IMR-90 (cell line): ENCODE measurements around the gene SPATA25. TPM values are rescaled to one million over a fixed set of nuclear protein-coding genes. Genes with fewer than 3 reads are reported as not detected.

Experiments used
- ATAC-seq: fragments of 200-7000 bp; cut with Tn5 transposase; 2 replicates; pipeline ENCODE4 v1.9.1; 2020; ENCODE audit warnings: low read depth, mild to moderate bottlenecking, moderate library complexity
- BruUV-seq: library from RNA; stranded (reverse); fragments of 400-500 nt; replicated peaks from 2 replicates; lab custom pipeline; 2021; lab: Mats Ljungman, UMichigan
- CTCF ChIA-PET: fragments of 300-600 bp; formaldehyde crosslinking; extraction: SDS; loops from one replicate; lab custom pipeline; 2021; ENCODE audit warnings: antibody characterized with exemption; lab: Yijun Ruan, JAX
- POLR2A ChIA-PET: fragments of 300-600 bp; sonication (Branson Sonifier 250); formaldehyde crosslinking; loops from one replicate; lab custom pipeline; 2022; ENCODE audit warnings: antibody characterized with exemption; ENCODE audit not compliant: unreplicated experiment; lab: Charles Lee
- DNase-seq: peaks from one replicate; pipeline ENCODE4 v3.0.0; 2013
- H2AFZ ChIP-seq: replicated peaks from 2 replicates; pipeline ENCODE3; 2013; ENCODE audit warnings: low read length, mild to moderate bottlenecking; ENCODE audit not compliant: poor library complexity
- H2AK5ac ChIP-seq: 2 replicates; pipeline ENCODE4 v1.6.1; 2013; ENCODE audit warnings: low read depth, low read length, inconsistent platforms
- H2AK9ac ChIP-seq: replicated peaks from 2 replicates; pipeline ENCODE3; 2013; ENCODE audit warnings: mild to moderate bottlenecking, low read depth, low read length, moderate library complexity; ENCODE audit not compliant: poor library complexity
- H2BK120ac ChIP-seq: 2 replicates; pipeline ENCODE4 v1.6.1; 2013; ENCODE audit warnings: low read depth, low read length, inconsistent platforms
- H2BK15ac ChIP-seq: 3 replicates; pipeline ENCODE4 v1.6.1; 2013; ENCODE audit warnings: low read depth, low read length, inconsistent platforms
- H2BK20ac ChIP-seq: 2 replicates; pipeline ENCODE4 v1.6.1; 2013; ENCODE audit warnings: low read depth, mild to moderate bottlenecking, inconsistent platforms, low read length, moderate library complexity
- H2BK5ac ChIP-seq: 2 replicates; pipeline ENCODE4 v1.6.1; 2013; ENCODE audit warnings: mild to moderate bottlenecking, low read depth, low read length, inconsistent platforms; ENCODE audit not compliant: poor library complexity, severe bottlenecking
- H3K14ac ChIP-seq: replicated peaks from 2 replicates; pipeline ENCODE4 v1.6.1; 2013; ENCODE audit warnings: low read depth, low read length, inconsistent platforms
- H3K18ac ChIP-seq: 2 replicates; pipeline ENCODE4 v1.6.1; 2013; ENCODE audit warnings: low read depth, low read length, control low read depth
- H3K23ac ChIP-seq: 2 replicates; pipeline ENCODE4 v1.6.1; 2013; ENCODE audit warnings: low read depth, low read length, inconsistent platforms
- H3K27ac ChIP-seq: 2 replicates; pipeline ENCODE4 v1.5.1; 2013; ENCODE audit warnings: mild to moderate bottlenecking, control low read depth, low read length; ENCODE audit not compliant: insufficient read depth
- H3K27me3 ChIP-seq: 2 replicates; pipeline ENCODE4 v1.6.1; 2013; ENCODE audit warnings: low read length; ENCODE audit not compliant: control insufficient read depth, insufficient read depth
- H3K36me3 ChIP-seq: 2 replicates; pipeline ENCODE4 v1.6.1; 2013; ENCODE audit warnings: low read length, mixed read lengths; ENCODE audit not compliant: control insufficient read depth, insufficient read depth
- H3K4ac ChIP-seq: 2 replicates; pipeline ENCODE4 v1.6.1; 2013; ENCODE audit warnings: low read depth, low read length, inconsistent platforms
- H3K4me1 ChIP-seq: 2 replicates; pipeline ENCODE4 v1.6.1; 2013; ENCODE audit warnings: low read length, mixed read lengths; ENCODE audit not compliant: control insufficient read depth, insufficient read depth
- H3K4me2 ChIP-seq: 2 replicates; pipeline ENCODE4 v1.6.1; 2013; ENCODE audit warnings: low read depth, mild to moderate bottlenecking, control low read depth, low read length, moderate library complexity
- H3K4me3 ChIP-seq: 2 replicates; pipeline ENCODE4 v1.5.1; 2013; ENCODE audit warnings: low read depth, mild to moderate bottlenecking, control low read depth, low read length, moderate library complexity; ENCODE audit not compliant: insufficient read depth
- H3K56ac ChIP-seq: 2 replicates; pipeline ENCODE4 v1.6.1; 2013; ENCODE audit warnings: low read length, inconsistent platforms; ENCODE audit not compliant: insufficient read depth; ENCODE audit errors: extremely low read depth
- H3K79me1 ChIP-seq, 2 experiments: 2 replicates each; pipeline ENCODE4 v1.6.1; 2013; ENCODE audit warnings: low read length in 2 of 2, inconsistent platforms in 1 of 2, low read depth in 1 of 2
- H3K9ac ChIP-seq: 2 replicates; pipeline ENCODE4 v1.6.1; 2013; ENCODE audit warnings: low read depth, low read length, control low read depth
- H3K9me1 ChIP-seq: 2 replicates; pipeline ENCODE4 v1.6.1; 2013; ENCODE audit warnings: low read length, inconsistent platforms; ENCODE audit not compliant: insufficient read depth
- H3K9me3 ChIP-seq: 2 replicates; pipeline ENCODE4 v1.6.1; 2013; ENCODE audit warnings: low read length; ENCODE audit not compliant: control insufficient read depth, insufficient read depth
- H4K20me1 ChIP-seq: 2 replicates; pipeline ENCODE4 v1.6.1; 2013; ENCODE audit warnings: low read length, inconsistent platforms; ENCODE audit not compliant: insufficient read depth
- H4K5ac ChIP-seq: 2 replicates; pipeline ENCODE4 v1.6.1; 2013; ENCODE audit warnings: mild to moderate bottlenecking, low read depth, low read length, control low read depth
- H4K8ac ChIP-seq, 2 experiments: 2 replicates each; pipeline ENCODE4 v1.6.1; 2013; ENCODE audit warnings: low read depth in 2 of 2, low read length in 2 of 2, control low read depth in 1 of 2, inconsistent platforms in 1 of 2
- H4K91ac ChIP-seq: 2 replicates; pipeline ENCODE4 v1.6.1; 2013; ENCODE audit warnings: low read depth, low read length, inconsistent platforms; ENCODE audit not compliant: insufficient read depth
- BHLHE40 ChIP-seq: fragments of 150-350 bp; IDR thresholded peaks from 2 replicates; pipeline ENCODE4 v1.6.1; 2016; ENCODE audit warnings: mild to moderate bottlenecking, low read depth, low read length
- CHD1 ChIP-seq: IDR thresholded peaks from 2 replicates; pipeline ENCODE4 v1.6.1; 2012; ENCODE audit warnings: low read depth, low read length, improper control_type of control experiment
- RAD21 ChIP-seq: IDR thresholded peaks from 2 replicates; pipeline ENCODE4 v1.6.1; 2012; ENCODE audit warnings: low read length, improper control_type of control experiment
- RFX5 ChIP-seq: IDR thresholded peaks from 2 replicates; pipeline ENCODE4 v1.8.0; 2012; ENCODE audit warnings: low read depth, mild to moderate bottlenecking, low read length, moderate library complexity
- WGBS, 2 experiments: methylation state at CpG; one replicate each; pipeline versions ENCODE4 v1.1.5 to v1.1.7; 2013; ENCODE audit warnings: missing lambda C conversion rate in 2 of 2; ENCODE audit not compliant: insufficient read length in 1 of 2; ENCODE audit errors: extremely low coverage in 2 of 2; 5-methylcytosine and 5-hydroxymethylcytosine counted together
- dilution Hi-C: fragments of 300-500 bp; cut with HindIII; formaldehyde crosslinking; loops from one replicate; pipeline ENCODE4 v1.14.3; 2018; ENCODE audit warnings: low sequenced_read_pairs; ENCODE audit not compliant: unreplicated experiment
- in situ Hi-C: fragments of 300-500 bp; cut with MboI; formaldehyde crosslinking; loops from 3 replicates; pipeline ENCODE4 v1.14.3; 2019; ENCODE audit warnings: low sequenced_read_pairs, inconsistent platforms, mixed read lengths
- intact Hi-C: fragments of 100-400 bp; cut with micrococcal nuclease; formaldehyde crosslinking; loops from 2 replicates; pipeline ENCODE4 v1.10.0; 2022
- polyA plus RNA-seq, 3 experiments: library from polyadenylated mRNA; depleted of rRNA; stranded (reverse); fragments of >200 nt; gene quantifications; 2 replicates each; pipeline ENCODE4 v1.2.3, GENCODE V29; 2012; ENCODE audit warnings: low replicate concordance in 1 of 3
- total RNA-seq: library from RNA; depleted of rRNA; stranded (reverse); fragments of >200 nt; gene quantifications from 2 replicates; pipeline ENCODE4 v1.2.3, GENCODE V29; 2012
- TF ChIP-seq, protein P1 (sequence below): conservative IDR thresholded peaks from 2 replicates; pipeline ENCODE4 v1.5.1; 2012; ENCODE audit warnings: mild to moderate bottlenecking, low read depth, low read length, improper control_type of control experiment

SPATA25 gene
- total and polyA plus RNA-seq, 2 of the 4 experiments (the other 2 are of a cell fraction), result 0.18 to 0.36 TPM

DNA sequence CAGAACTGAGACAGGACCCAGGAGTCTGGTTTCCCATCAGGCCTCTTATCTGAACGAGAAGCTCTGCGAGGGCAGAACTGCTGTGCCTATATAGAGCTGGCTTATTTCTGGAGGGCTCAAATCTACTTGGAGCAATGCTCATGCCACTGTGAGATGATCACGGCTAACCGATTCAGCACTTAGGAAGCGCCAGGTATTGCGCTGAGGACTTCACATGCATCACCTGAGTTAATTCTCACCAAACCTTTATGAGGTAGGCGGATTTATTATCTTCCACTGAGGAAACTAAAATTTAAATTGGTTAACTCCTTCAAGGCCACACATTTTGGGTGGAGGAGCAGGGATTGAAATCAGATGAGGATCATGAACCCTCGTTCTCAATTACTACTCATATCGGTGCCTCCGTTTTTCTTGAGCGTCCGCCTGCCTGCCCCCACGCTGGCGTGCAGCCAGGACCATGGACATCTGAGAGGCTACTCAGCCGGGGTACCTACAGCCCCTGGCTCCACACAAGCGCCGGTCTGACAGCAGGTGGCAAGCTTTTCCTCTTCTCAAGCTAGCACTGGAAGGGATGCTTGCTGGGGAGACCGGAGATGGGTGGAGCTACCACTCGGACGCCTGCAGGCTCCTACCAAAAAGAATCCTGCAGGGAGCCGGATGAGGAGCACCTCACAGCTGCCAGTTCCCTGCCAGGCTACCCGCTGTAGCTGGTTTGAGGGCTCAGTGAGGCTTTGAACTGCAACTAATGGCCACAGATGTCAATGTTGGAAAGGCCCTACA, 46.0 kb upstream of the SPATA25 start:
- no peak overlapping the region for H2BK20ac ChIP-seq
- H3K14ac ChIP-seq, result peak overlapping the region; percentile 99
- H2BK15ac ChIP-seq, result no peak overlapping the region
- ATAC-seq, result peak; percentile 11
- no peak overlapping the region for H2BK120ac ChIP-seq
- H2AK5ac ChIP-seq, result peak overlapping the region; percentile 99; the same call in 1 of the 2 replicates
- H4K5ac ChIP-seq, result peak overlapping the region; percentile 98; the same call in 1 of the 2 replicates
- in situ Hi-C loops (no loop called here), intact Hi-C loops (loop anchor here (2.0 to 10.0 kb wide), 3 partner anchors 43 to 99 kb away; partner anchors contain the start of genes ACOT8, CTSA, NEURL2 and SNX21), dilution Hi-C loops (no loop called here)
- no peaks in the 10 kb centered on the region for H3K9me3 ChIP-seq
- H3K27ac ChIP-seq, result peak overlapping the region; percentile 99
- 1% methylated on average over 13 of the region's 22 CpGs; no CpG with 5 or more reads in 1 of the 2 experiments for WGBS, 2 experiments
- TF ChIP-seq BHLHE40, result no peak
- no peak for TF ChIP-seq CHD1
- TF ChIP-seq RFX5, result no peak
- peak; percentile 28; the same call in 1 of the 2 replicates for TF ChIP-seq RAD21
- TF ChIP-seq, protein P1, sequence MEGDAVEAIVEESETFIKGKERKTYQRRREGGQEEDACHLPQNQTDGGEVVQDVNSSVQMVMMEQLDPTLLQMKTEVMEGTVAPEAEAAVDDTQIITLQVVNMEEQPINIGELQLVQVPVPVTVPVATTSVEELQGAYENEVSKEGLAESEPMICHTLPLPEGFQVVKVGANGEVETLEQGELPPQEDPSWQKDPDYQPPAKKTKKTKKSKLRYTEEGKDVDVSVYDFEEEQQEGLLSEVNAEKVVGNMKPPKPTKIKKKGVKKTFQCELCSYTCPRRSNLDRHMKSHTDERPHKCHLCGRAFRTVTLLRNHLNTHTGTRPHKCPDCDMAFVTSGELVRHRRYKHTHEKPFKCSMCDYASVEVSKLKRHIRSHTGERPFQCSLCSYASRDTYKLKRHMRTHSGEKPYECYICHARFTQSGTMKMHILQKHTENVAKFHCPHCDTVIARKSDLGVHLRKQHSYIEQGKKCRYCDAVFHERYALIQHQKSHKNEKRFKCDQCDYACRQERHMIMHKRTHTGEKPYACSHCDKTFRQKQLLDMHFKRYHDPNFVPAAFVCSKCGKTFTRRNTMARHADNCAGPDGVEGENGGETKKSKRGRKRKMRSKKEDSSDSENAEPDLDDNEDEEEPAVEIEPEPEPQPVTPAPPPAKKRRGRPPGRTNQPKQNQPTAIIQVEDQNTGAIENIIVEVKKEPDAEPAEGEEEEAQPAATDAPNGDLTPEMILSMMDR, result peak; percentile 28; the same call in 1 of the 2 replicates
- H2AFZ ChIP-seq, result peak overlapping the region; percentile 99
- H3K9me1 ChIP-seq, result 0 out of 2 replicates have a peak, but pooled peaks cover 4% of the 10 kb centered on the region
- peaks cover 5% of the 10 kb centered on the region for H3K4me1 ChIP-seq
- H4K8ac ChIP-seq, result peak overlapping the region; percentile 98 to 100
- peak overlapping the region; percentile 100 for H2AK9ac ChIP-seq
- BruUV-seq, result TSS peak; percentile 38
- H3K27me3 ChIP-seq, result no peaks in the 10 kb centered on the region
- peaks cover 6% of the 10 kb centered on the region for H3K36me3 ChIP-seq
- H3K18ac ChIP-seq, result peak overlapping the region; percentile 96; the same call in 1 of the 2 replicates
- ChIA-PET CTCF (interaction anchor here (1.5 kb wide), 1 partner anchor 41 kb away, joined by 6 read pairs; no protein-coding TSS in a partner anchor), POLR2A (interaction anchor here (0.5 to 1.1 kb wide), 4 partner anchors 11 to 66 kb away, joined by 3 to 5 read pairs (median 4); no protein-coding TSS in a partner anchor)
- peak overlapping the region; percentile 82; the same call in 1 of the 2 replicates for H3K56ac ChIP-seq
- peak overlapping the region; percentile 100 for H2BK5ac ChIP-seq
- DNase-seq, result peak; percentile 73
- peak overlapping the region; percentile 100 for H4K91ac ChIP-seq
- H3K4me2 ChIP-seq, result peak overlapping the region; percentile 97
- H3K4me3 ChIP-seq, result peak overlapping the region; percentile 85
- H4K20me1 ChIP-seq, result peaks cover 19% of the 10 kb centered on the region
- peak overlapping the region; percentile 78 for H3K23ac ChIP-seq
- peak overlapping the region; percentile 99 for H3K9ac ChIP-seq
- H3K4ac ChIP-seq, result peak overlapping the region; percentile 100
- peaks cover 30 to 64% of the 10 kb centered on the region in 2 experiments for H3K79me1 ChIP-seq
